ENCODE measurements around the gene BICD2.
A peak's percentile ranks its signal among the peaks of the same experiment; 100 is the strongest.
"Not testable (repeated sequence)": the region's sequence is repeated elsewhere in the genome, so short reads cannot be mapped to it uniquely, and the experiment has no call there.

BICD2 gene

GRCh38 chr9:92764381-92764987, at the start of gene BICD2:
Gene BICD2, minus strand, starts transcription at chr9:92764833. Its CDS starts 89 bp downstream, at chr9:92764744.
- DNase-seq (ENCODE audit: low spot score) = no peak

GRCh38 chr9:92809629-92810326, 45.1 kb upstream of the BICD2 start:
- not testable (repeated sequence) for DNase-seq (ENCODE audit: low spot score)

GRCh38 chr9:92808726-92809451, 44.3 kb upstream of the BICD2 start:
- DNase-seq (ENCODE audit: low spot score) = no peak

GRCh38 chr9:92807757-92808725, 43.4 kb upstream of the BICD2 start:
- no peak for DNase-seq (ENCODE audit: low spot score)

GRCh38 chr9:92807031-92807756, 42.6 kb upstream of the BICD2 start:
- no peak for DNase-seq (ENCODE audit: low spot score)

- no peak for DNase-seq (ENCODE audit: low spot score)
These were observed 40.1 kb upstream of the BICD2 start for GRCh38 chr9:92804727-92805126.

GRCh38 chr9:92798358-92798757, 33.7 kb upstream of the BICD2 start:
- DNase-seq (ENCODE audit: low spot score) = no peak

GRCh38 chr9:92796337-92796804, 31.7 kb upstream of the BICD2 start:
- not testable (repeated sequence) for DNase-seq (ENCODE audit: low spot score)

GRCh38 chr9:92795598-92796336, 31.1 kb upstream of the BICD2 start:
- DNase-seq (ENCODE audit: low spot score) = no peak

GRCh38 chr9:92795000-92795399, 30.4 kb upstream of the BICD2 start:
- DNase-seq (ENCODE audit: low spot score) = no peak

GRCh38 chr9:92794426-92794825, 29.8 kb upstream of the BICD2 start:
- no peak for DNase-seq (ENCODE audit: low spot score)

GRCh38 chr9:92790542-92791527, 26.2 kb upstream of the BICD2 start:
- DNase-seq (ENCODE audit: low spot score) = peak; percentile 84

GRCh38 chr9:92786298-92786697, 21.7 kb upstream of the BICD2 start:
- no peak for DNase-seq (ENCODE audit: low spot score)

- DNase-seq (ENCODE audit: low spot score) = no peak
These were observed 17.3 kb upstream of the BICD2 start for GRCh38 chr9:92781899-92782298.

- DNase-seq (ENCODE audit: low spot score) = no peak
These were observed 15.6 kb upstream of the BICD2 start for GRCh38 chr9:92780206-92780605.

- no peak for DNase-seq (ENCODE audit: low spot score)
These were observed 10.8 kb upstream of the BICD2 start for GRCh38 chr9:92775466-92775865.

- DNase-seq (ENCODE audit: low spot score) = no peak
These were observed 9.6 kb upstream of the BICD2 start for GRCh38 chr9:92774274-92774673.

GRCh38 chr9:92773810-92774209, 9.2 kb upstream of the BICD2 start:
- no peak for DNase-seq (ENCODE audit: low spot score)

- DNase-seq (ENCODE audit: low spot score) = no peak
These were observed 6.7 kb upstream of the BICD2 start for GRCh38 chr9:92771309-92771708.
